ENCODE measurements around the gene CCR3.

Gene CCR3

DNA sequence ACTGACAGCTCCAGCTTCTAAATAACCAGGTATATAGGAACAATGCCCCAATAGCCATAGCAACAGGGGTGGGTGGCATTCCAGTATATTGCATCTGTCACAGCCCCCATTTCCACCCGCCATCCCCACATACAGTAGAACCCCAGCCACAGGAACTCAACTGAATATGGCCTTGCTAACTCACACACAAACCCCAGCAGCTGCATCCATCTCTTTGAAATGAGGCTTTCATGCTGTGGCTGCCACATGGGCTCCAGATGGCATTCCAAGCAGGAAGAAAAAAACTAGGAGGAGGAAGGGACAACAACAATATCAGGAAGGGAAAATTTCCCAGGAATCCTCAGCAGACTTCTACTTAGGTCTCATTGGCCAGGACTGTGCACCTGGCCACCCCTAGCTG is 54.6 kb downstream of the CCR3 start:
- Histone ChIP-seq H3K9ac (ENCODE audit: low read length) (no peak overlapping the region), H2BK120ac (ENCODE audit: low read depth, low read length) (no peak overlapping the region), H3K4ac (ENCODE audit: low read depth, low read length) (no peak overlapping the region), H2BK15ac (replicated peaks; ENCODE audit: low read depth) (no peak overlapping the region), H3K79me2 (ENCODE audit: control insufficient read depth, insufficient read depth, low read length) (no peaks in the 10 kb centered on the region), H3K56ac (ENCODE audit: low read length) (no peak overlapping the region), H3K4me1 (ENCODE audit: control insufficient read depth, low read depth, low read length) (no peaks in the 10 kb centered on the region), H4K8ac (ENCODE audit: low read depth, low read length) (no peak overlapping the region), H3K4me3 (ENCODE audit: low read length) (no peak overlapping the region), H3K23ac (ENCODE audit: low read length) (no peak overlapping the region), H3K18ac (ENCODE audit: low read length) (no peak overlapping the region), H3K27me3 (ENCODE audit: insufficient read depth, low read length, poor library complexity) (no peaks in the 10 kb centered on the region), H3K79me1 (ENCODE audit: low read length) (no peaks in the 10 kb centered on the region), H4K5ac (ENCODE audit: low read length) (no peak overlapping the region), H3K36me3 (ENCODE audit: control insufficient read depth, insufficient read depth, low read length) (no peaks in the 10 kb centered on the region), H2BK5ac (ENCODE audit: low read length) (no peak overlapping the region), H3K4me2 (ENCODE audit: low read length) (no peak overlapping the region), H3K27ac (ENCODE audit: low read depth, low read length) (no peak overlapping the region), H2AK5ac (ENCODE audit: low read length) (no peak overlapping the region)
- DNase-seq = no peak
- no CpG with 5 or more reads among the region's 1 CpG for WGBS (ENCODE audit: extremely low coverage, insufficient coverage, low lambda C conversion rate)

DNA sequence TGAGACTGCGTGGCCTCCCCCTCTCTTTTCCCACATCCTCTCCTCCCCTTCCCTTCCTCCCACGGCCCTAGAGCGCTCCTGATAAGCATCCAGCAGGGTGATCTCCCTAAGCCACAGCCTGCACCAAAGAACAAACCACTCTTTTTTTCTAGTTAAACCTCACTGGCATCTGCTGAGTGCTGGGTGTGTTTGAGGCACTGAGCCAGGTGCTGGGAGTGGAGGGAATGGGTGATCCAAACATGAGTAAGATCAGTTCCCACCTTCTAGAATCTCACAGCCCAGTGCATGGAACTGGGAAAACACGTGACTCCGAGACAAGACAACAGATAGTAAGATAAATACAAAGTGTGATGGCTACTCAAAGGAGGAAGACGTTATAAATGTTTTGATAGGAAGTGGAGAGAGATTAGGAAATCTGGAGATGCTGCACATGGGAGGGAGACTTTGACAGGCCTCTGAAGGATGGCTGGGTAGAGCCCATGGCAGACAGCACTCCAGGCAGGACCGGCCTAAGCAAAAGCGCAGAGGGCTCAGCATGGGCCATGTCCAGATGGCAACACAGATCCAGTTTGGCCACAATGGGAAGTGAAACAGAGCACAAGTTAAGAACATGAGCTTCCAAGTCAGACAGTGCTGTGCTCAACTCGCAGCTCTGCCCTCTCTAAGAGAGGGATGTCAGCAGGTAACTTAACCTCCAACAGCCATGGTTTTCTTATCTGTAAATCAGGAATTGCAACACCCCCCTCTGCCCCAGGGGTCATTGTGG is 55.6 kb downstream of the CCR3 start:
- Histone ChIP-seq H2BK5ac (ENCODE audit: low read length) (no peak overlapping the region), H3K4me1 (ENCODE audit: control insufficient read depth, low read depth, low read length) (no peaks in the 10 kb centered on the region), H3K79me1 (ENCODE audit: low read length) (no peaks in the 10 kb centered on the region), H3K9ac (ENCODE audit: low read length) (no peak overlapping the region), H2BK120ac (ENCODE audit: low read depth, low read length) (no peak overlapping the region), H3K79me2 (ENCODE audit: control insufficient read depth, insufficient read depth, low read length) (no peaks in the 10 kb centered on the region), H3K4me3 (ENCODE audit: low read length) (no peak overlapping the region), H3K56ac (ENCODE audit: low read length) (no peak overlapping the region), H3K18ac (ENCODE audit: low read length) (no peak overlapping the region), H3K36me3 (ENCODE audit: control insufficient read depth, insufficient read depth, low read length) (no peaks in the 10 kb centered on the region), H3K23ac (ENCODE audit: low read length) (no peak overlapping the region), H2AK5ac (ENCODE audit: low read length) (no peak overlapping the region), H3K27me3 (ENCODE audit: insufficient read depth, low read length, poor library complexity) (no peaks in the 10 kb centered on the region), H4K5ac (ENCODE audit: low read length) (no peak overlapping the region), H3K4me2 (ENCODE audit: low read length) (no peak overlapping the region), H4K8ac (ENCODE audit: low read depth, low read length) (no peak overlapping the region), H3K4ac (ENCODE audit: low read depth, low read length) (no peak overlapping the region), H3K27ac (ENCODE audit: low read depth, low read length) (no peak overlapping the region), H2BK15ac (replicated peaks; ENCODE audit: low read depth) (no peak overlapping the region)
- DNase-seq = peak; percentile 5
- WGBS (ENCODE audit: extremely low coverage, insufficient coverage, low lambda C conversion rate) = no CpG with 5 or more reads among the region's 9 CpGs

- no peak overlapping the region for H3K4me2 ChIP-seq (ENCODE audit: low read length)
- H4K8ac ChIP-seq (ENCODE audit: low read depth, low read length) = no peak overlapping the region
- no peak overlapping the region for H3K4me3 ChIP-seq (ENCODE audit: low read length)
- no peaks in the 10 kb centered on the region for H3K4me1 ChIP-seq (ENCODE audit: control insufficient read depth, low read depth, low read length)
- no peak overlapping the region for H3K9ac ChIP-seq (ENCODE audit: low read length)
- no peak overlapping the region for H3K18ac ChIP-seq (ENCODE audit: low read length)
- no peak overlapping the region for H2BK5ac ChIP-seq (ENCODE audit: low read length)
- no peak overlapping the region for H3K56ac ChIP-seq (ENCODE audit: low read length)
- no peak overlapping the region for H3K4ac ChIP-seq (ENCODE audit: low read depth, low read length)
- H3K23ac ChIP-seq (ENCODE audit: low read length) = no peak overlapping the region
- no CpG with 5 or more reads among the region's 9 CpGs for WGBS (ENCODE audit: extremely low coverage, insufficient coverage, low lambda C conversion rate)
- H3K36me3 ChIP-seq (ENCODE audit: control insufficient read depth, insufficient read depth, low read length) = no peaks in the 10 kb centered on the region
- H3K79me2 ChIP-seq (ENCODE audit: control insufficient read depth, insufficient read depth, low read length) = no peaks in the 10 kb centered on the region
- no peak overlapping the region for H2BK15ac ChIP-seq (replicated peaks; ENCODE audit: low read depth)
- no peaks in the 10 kb centered on the region for H3K27me3 ChIP-seq (ENCODE audit: insufficient read depth, low read length, poor library complexity)
- no peaks in the 10 kb centered on the region for H3K79me1 ChIP-seq (ENCODE audit: low read length)
- H2AK5ac ChIP-seq (ENCODE audit: low read length) = no peak overlapping the region
- H4K5ac ChIP-seq (ENCODE audit: low read length) = no peak overlapping the region
- DNase-seq = no peak
- H3K27ac ChIP-seq (ENCODE audit: low read depth, low read length) = no peak overlapping the region
- H2BK120ac ChIP-seq (ENCODE audit: low read depth, low read length) = no peak overlapping the region
Measured at GRCh38 chr3:46298871-46299607, 56.8 kb downstream of the CCR3 start.

DNA sequence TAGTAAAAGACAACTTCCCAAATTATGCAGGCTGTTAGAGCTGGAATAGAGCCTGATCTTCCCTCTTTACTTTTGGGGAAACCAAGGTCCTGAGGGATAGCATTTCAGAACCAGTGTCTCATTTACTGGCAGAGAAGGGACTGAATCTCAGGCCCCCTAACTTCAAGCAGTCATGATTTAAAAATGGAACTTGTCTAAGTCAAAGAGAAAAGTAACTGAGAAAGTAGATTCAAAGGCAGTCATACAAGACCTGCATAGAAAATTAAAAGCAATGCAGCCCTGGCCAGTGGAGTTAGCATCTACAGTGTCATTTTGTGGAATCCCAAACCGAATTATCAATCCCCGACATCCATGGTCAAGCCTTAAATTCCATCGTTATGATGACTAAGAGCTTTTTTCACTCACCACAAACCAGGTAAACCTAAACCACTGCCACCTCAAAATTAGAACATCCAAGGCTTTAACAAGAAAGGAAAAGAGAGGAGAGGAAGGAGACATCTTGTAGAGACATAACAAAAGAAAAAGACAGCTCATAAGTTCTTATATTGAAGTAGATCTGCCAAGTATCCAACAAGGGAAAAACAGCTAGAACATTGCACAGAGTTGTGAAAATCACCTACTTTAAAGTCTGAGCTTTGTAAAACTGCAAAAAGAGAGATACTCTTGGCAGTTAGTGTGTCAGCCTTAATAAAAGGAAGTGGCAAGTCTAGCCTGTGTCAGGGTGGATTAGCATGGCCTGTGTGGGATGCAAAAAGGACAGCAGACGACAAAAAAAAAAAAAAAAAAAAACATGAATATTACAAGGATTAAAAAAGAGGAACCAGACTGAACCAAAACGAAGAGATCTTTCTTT is 57.6 kb downstream of the CCR3 start:
- Histone ChIP-seq H3K23ac (ENCODE audit: low read length) (no peak overlapping the region), H3K79me2 (ENCODE audit: control insufficient read depth, insufficient read depth, low read length) (no peaks in the 10 kb centered on the region), H4K8ac (ENCODE audit: low read depth, low read length) (no peak overlapping the region), H3K4me1 (ENCODE audit: control insufficient read depth, low read depth, low read length) (no peaks in the 10 kb centered on the region), H3K4me2 (ENCODE audit: low read length) (no peak overlapping the region), H3K56ac (ENCODE audit: low read length) (no peak overlapping the region), H3K9ac (ENCODE audit: low read length) (no peak overlapping the region), H3K18ac (ENCODE audit: low read length) (no peak overlapping the region), H3K4ac (ENCODE audit: low read depth, low read length) (no peak overlapping the region), H2BK120ac (ENCODE audit: low read depth, low read length) (no peak overlapping the region), H2BK5ac (ENCODE audit: low read length) (no peak overlapping the region), H4K5ac (ENCODE audit: low read length) (no peak overlapping the region), H3K27ac (ENCODE audit: low read depth, low read length) (no peak overlapping the region), H3K36me3 (ENCODE audit: control insufficient read depth, insufficient read depth, low read length) (no peaks in the 10 kb centered on the region), H2AK5ac (ENCODE audit: low read length) (no peak overlapping the region), H3K4me3 (ENCODE audit: low read length) (no peak overlapping the region), H2BK15ac (replicated peaks; ENCODE audit: low read depth) (no peak overlapping the region), H3K27me3 (ENCODE audit: insufficient read depth, low read length, poor library complexity) (no peaks in the 10 kb centered on the region), H3K79me1 (ENCODE audit: low read length) (no peaks in the 10 kb centered on the region)
- no CpG with 5 or more reads among the region's 5 CpGs for WGBS (ENCODE audit: extremely low coverage, insufficient coverage, low lambda C conversion rate)
- no peak for DNase-seq

DNA sequence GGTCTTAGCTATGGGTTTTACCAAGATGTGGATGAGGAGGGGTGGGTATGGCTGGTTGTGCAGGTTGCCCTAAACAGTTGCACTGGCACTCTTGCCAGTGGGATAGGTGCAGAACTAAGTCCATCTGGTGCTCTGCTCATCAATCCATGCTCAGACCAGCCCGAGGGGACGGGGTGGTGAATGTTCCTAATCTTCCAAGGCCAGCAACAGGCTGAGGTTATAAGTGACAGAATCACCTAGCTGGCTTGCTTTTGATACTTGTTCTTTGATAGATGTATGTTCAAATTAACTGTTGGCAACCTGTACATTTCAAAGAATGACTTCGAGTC is 58.2 kb downstream of the CCR3 start:
- Histone ChIP-seq H3K79me1 (ENCODE audit: low read length) (no peaks in the 10 kb centered on the region), H4K5ac (ENCODE audit: low read length) (no peak overlapping the region), H2BK5ac (ENCODE audit: low read length) (no peak overlapping the region), H3K36me3 (ENCODE audit: control insufficient read depth, insufficient read depth, low read length) (no peaks in the 10 kb centered on the region), H3K4me2 (ENCODE audit: low read length) (no peak overlapping the region), H3K23ac (ENCODE audit: low read length) (no peak overlapping the region), H3K27ac (ENCODE audit: low read depth, low read length) (no peak overlapping the region), H2BK120ac (ENCODE audit: low read depth, low read length) (no peak overlapping the region), H3K4ac (ENCODE audit: low read depth, low read length) (no peak overlapping the region), H3K4me3 (ENCODE audit: low read length) (no peak overlapping the region), H2BK15ac (replicated peaks; ENCODE audit: low read depth) (no peak overlapping the region), H3K56ac (ENCODE audit: low read length) (no peak overlapping the region), H3K18ac (ENCODE audit: low read length) (no peak overlapping the region), H3K79me2 (ENCODE audit: control insufficient read depth, insufficient read depth, low read length) (no peaks in the 10 kb centered on the region), H2AK5ac (ENCODE audit: low read length) (no peak overlapping the region), H4K8ac (ENCODE audit: low read depth, low read length) (no peak overlapping the region), H3K4me1 (ENCODE audit: control insufficient read depth, low read depth, low read length) (no peaks in the 10 kb centered on the region), H3K9ac (ENCODE audit: low read length) (no peak overlapping the region), H3K27me3 (ENCODE audit: insufficient read depth, low read length, poor library complexity) (no peaks in the 10 kb centered on the region)
- DNase-seq = no peak
- WGBS (ENCODE audit: extremely low coverage, insufficient coverage, low lambda C conversion rate) = no CpG with 5 or more reads among the region's 3 CpGs
